HG03045 (cell line): ENCODE measurements around the gene PGA4.
"Not testable (repeated sequence)": the region's sequence is repeated elsewhere in the genome, so short reads cannot be mapped to it uniquely, and the experiment has no call there.

Source experiments
- ATAC-seq: cut with Tn5 transposase; IDR thresholded peaks from one replicate; pipeline ENCODE4 v1.9.1; 2021; ENCODE audit warnings: mild to moderate bottlenecking, moderate library complexity; ENCODE audit not compliant: unreplicated experiment

The PGA4 gene

GRCh38 chr11:61203873-61204272, 18.3 kb upstream of the PGA4 start:
- ATAC-seq: not testable (repeated sequence)

GRCh38 chr11:61204502-61205059, 17.6 kb upstream of the PGA4 start:
- ATAC-seq: not testable (repeated sequence)

- ATAC-seq: not testable (repeated sequence)
Observed at GRCh38 chr11:61207636-61208310, 14.4 kb upstream of the PGA4 start.

GRCh38 chr11:61210629-61211028, 11.5 kb upstream of the PGA4 start:
- ATAC-seq: not testable (repeated sequence)

- ATAC-seq: not testable (repeated sequence)
Observed at GRCh38 chr11:61211327-61211952, 10.7 kb upstream of the PGA4 start.

- ATAC-seq: not testable (repeated sequence)
Observed at GRCh38 chr11:61212202-61212601, 9.9 kb upstream of the PGA4 start.

GRCh38 chr11:61213711-61214324, 8.3 kb upstream of the PGA4 start:
- not testable (repeated sequence) for ATAC-seq

GRCh38 chr11:61218306-61218705, 3.8 kb upstream of the PGA4 start:
- not testable (repeated sequence) for ATAC-seq

- ATAC-seq: not testable (repeated sequence)
Observed at GRCh38 chr11:61219016-61219415, 3.1 kb upstream of the PGA4 start.

- ATAC-seq: not testable (repeated sequence)
Observed at GRCh38 chr11:61222692-61223091, 545 bp downstream of the PGA4 start.

- not testable (repeated sequence) for ATAC-seq
Observed at GRCh38 chr11:61226457-61227137, 4.5 kb downstream of the PGA4 start.

- ATAC-seq: not testable (repeated sequence)
Observed at GRCh38 chr11:61229458-61229857, 7.3 kb downstream of the PGA4 start.

GRCh38 chr11:61231033-61231432, 8.9 kb downstream of the PGA4 start:
- ATAC-seq: not testable (repeated sequence)

- ATAC-seq: not testable (repeated sequence)
Observed at GRCh38 chr11:61231585-61231984, 9.4 kb downstream of the PGA4 start.

- not testable (repeated sequence) for ATAC-seq
Observed at GRCh38 chr11:61232548-61233145, 10.5 kb downstream of the PGA4 start.

- ATAC-seq: not testable (repeated sequence)
Observed at GRCh38 chr11:61237130-61237529, 15.0 kb downstream of the PGA4 start.

GRCh38 chr11:61240288-61240687, 18.1 kb downstream of the PGA4 start:
- ATAC-seq: not testable (repeated sequence)

- not testable (repeated sequence) for ATAC-seq
Observed at GRCh38 chr11:61240875-61241274, 18.7 kb downstream of the PGA4 start, which contains the start of gene PGA5. Gene PGA5 (plus strand): TSS chr11:61241175. CDS start chr11:61241227, 52 bp downstream.

- not testable (repeated sequence) for ATAC-seq
Observed at GRCh38 chr11:61241526-61241925, 19.4 kb downstream of the PGA4 start.

- ATAC-seq: not testable (repeated sequence)
Observed at GRCh38 chr11:61245284-61245964, 23.3 kb downstream of the PGA4 start.
